HG02870 (cell line): ENCODE data around the gene DTNB.

ENCODE experiments used
- ATAC-seq: cut with Tn5 transposase; IDR thresholded peaks from one replicate; pipeline ENCODE4 v1.9.1; 2021; ENCODE audit warnings: mild to moderate bottlenecking, moderate library complexity; ENCODE audit not compliant: unreplicated experiment

The DTNB gene

DNA sequence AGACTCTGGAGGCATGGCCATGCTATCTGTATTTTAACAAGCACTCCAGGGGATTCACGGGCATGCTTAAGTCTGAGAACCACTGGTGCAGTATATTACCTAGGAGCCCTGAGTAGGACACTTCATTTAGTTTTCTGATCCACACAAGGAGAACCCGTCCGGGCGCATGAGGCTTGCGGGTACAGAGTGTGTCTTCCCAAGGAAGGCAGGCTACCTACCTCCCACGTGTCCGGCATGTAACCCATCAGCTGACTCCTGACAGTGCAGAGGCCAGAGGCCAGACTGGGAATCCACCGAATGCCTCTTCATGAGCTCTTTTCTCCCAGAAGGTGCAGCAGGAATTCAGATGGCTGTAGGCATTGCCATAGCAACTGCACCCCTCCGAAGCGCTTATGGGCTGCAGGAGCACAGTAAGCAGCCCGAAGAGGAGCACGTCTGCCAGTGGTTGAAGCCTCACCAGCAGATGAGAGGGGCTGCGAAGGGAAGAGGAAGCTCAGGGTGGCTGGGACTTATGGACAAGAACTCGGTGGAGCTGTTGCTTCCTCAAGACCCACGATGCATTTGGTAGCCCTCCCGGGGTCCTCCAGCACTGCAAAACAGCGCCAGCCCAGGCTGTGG lies 297.9 kb downstream of the DTNB start:
- no peak for ATAC-seq

DNA sequence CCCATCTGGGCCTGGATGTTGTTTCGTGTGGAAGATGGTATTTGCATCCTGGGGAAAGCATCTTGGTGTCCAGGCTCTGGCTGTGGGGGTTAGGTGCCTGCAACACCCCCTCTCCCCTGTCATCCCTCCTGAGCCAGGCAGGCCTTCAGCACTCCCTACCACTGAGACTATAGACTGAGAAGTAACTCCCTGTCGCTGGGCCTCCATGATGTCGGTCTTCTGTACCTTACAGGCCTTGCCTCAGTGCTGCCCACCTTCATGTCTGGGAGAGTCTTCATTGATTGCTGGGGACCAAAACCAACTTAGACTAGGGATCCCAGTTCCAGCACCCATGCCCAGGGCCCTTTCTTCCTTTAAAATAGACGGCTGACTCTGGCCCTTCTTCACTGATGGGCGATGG lies 298.6 kb downstream of the DTNB start:
- ATAC-seq, result no peak

DNA sequence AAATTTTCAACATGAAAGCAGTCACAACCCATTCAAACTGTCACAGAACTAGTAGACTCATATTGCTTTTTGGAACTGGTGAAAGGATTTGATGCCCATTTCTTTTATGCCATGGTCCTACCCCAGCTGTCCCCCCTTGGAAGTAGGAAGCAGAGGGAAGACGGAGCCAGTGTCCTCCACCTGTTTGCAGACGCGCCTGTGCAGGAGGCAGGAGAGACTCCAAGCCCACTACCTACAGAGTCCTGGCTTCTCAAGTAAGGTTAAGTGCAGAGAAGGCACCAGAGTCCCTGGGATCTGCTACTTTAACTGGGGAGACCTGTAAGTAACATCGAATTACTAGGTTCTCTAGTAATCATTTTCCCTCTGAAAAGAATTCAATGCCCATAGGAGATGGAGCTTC lies 299.0 kb downstream of the DTNB start:
- no peak for ATAC-seq

DNA sequence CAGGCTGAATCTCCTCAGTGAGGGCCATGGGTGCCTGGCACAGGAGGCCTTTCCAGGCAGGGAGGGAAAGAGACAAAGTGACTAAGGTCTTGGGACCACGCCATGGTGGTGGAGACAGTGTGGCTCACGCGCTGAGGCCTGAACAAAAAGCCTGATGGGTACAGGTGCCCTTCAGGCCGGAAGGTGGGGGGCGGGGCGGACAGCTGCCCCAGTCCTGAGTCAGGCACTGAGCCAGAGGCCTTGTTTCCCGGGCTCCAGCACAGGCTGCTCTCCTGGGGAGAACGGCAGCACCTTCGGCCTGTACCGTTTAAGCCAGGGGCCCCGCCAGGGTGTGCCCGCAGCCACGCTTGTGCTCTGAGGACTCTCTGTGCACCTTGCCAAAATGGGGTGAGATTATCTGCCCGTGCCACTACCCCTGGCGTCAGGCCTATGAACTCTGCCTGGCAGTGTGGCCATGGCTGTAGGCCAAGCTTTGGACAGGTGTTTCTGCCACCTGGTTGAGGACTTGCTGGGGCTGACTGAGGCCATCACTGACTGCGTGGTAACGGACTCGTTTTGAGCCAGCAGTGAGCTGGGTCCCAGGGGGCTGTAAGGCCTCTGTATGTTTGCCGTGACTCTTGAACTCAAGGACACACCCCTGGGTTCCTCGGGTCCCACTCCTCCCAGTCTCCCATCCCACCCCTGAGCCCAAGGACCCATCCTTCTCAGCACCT lies 300.0 kb downstream of the DTNB start:
- no peak for ATAC-seq

DNA sequence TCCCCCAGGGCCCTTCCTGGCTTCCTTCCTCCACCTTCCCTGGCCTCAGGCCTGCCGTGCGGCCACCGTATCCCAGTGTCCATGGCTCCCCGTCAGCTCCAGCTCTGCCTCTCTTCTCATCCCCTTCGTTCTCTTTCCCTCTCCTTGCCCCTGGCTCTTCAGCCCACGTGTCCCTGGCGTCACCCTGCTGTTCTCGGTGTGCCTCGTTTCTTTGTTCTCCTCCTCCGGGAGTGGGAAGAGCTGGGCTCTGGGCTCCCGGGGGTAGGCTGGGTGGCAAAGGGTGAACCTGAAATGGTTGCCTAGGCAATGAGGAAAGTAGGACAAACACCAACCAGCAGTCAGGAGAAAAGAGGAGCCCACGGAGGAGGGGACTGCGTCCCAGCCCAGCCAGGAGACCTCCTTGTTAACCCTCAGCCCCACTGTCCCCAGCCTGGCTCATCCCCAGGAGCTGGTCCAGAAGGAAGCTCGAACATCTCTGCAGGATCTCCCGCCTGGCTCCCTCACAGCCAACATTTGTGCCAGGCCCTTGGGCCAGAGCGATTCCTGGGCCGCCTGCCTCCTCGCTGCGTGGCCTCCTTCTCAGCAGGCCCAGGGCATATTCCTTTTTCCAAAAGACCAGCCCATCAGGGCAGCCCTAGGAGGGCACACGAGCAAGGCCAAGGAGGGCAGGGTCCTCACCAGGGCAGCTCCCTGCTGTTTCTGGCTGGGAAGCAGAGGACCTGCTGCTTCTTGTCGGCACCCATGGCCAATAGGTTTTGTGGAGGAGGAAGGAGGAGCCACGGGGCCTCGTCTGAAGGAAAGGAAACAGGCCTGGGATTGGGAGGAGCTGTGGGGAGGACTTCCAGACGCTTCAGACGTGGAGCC lies 300.7 kb downstream of the DTNB start:
- no peak for ATAC-seq

DNA sequence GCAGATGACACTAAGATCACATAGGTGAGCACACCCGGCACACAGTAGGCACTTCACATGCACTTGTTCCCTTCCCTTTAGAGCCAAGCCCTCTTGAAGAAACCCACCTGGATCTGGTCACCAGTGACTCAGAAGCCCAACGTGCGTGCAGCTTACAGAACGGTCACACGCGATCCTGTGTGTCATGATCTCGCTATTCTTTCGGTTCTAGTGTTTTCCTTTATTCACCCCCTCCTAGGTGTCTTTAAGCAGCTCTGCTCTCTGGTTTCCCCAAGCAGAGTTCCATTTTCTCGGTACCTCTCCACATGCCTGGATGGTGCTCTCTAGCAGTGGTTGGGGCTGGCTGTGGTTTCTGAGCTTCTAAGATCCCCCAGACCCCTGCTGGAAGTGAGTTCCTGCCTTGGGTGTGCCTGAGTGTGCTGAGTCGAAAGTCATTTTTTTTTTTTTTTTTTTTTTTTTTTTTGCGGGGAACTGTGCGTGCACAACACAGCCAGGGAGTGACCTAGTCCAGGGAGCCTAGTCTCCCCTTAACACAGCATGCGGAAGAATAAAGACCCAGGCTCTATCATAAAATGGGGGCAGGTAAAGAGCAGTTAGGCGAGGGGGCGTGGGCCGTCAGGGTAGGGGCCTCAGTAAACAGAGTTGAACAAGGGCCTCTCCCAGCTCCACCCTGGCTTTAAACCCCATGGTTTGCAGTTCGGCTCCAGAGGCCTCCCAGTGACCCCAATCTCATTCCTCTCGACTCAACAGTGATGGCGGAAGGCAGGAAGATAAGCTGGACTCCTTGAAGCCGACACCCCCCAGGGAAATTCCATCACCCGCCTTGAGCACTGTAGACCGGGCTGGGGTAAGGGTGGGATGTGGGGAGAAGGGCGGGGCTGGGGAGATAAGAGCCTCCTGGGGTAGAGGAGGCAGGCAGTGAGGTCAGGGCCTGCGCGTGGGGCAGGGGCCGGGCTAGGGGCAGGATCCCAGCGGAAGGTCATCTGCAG lies 301.8 kb downstream of the DTNB start:
- no peak for ATAC-seq

DNA sequence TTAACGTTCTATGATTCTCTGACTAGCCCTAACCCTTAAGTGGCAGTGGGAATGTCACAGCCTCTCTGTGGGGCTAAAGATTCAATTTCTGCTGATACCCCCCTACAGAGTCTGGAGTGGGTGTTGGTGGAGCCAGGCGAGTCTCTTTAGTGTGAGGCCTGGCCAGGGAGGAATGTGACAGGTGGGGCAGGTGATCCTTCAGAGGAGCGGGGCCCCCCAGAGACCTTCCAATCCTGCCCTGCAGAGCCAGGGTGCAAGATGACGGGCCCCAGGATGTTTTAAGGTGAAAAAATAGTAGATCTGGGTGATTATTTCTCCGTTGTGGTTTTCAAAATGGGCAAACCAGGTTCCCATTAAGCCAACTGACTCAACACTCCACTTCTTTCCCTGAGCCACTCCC lies 303.5 kb downstream of the DTNB start:
- no peak for ATAC-seq

DNA sequence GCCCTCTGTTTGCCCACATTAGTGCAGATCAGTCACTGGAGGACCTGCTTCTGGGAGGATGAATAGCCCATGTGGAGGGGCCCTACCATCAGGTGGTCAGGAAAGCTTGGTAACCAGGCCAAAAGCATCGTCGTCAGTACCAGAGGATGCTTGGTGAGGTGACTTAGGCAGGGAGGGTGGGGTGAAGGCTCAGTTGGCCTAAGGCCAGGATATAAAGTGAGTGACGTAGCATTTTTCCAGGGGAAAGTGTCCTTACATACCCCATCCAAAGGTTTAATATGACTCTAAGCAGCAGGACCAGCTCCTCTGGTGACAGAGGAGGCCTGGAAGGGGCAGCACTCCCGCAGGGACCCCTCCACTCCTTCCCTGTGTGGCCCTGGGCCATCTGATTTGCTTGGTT lies 303.9 kb downstream of the DTNB start:
- no peak for ATAC-seq

DNA sequence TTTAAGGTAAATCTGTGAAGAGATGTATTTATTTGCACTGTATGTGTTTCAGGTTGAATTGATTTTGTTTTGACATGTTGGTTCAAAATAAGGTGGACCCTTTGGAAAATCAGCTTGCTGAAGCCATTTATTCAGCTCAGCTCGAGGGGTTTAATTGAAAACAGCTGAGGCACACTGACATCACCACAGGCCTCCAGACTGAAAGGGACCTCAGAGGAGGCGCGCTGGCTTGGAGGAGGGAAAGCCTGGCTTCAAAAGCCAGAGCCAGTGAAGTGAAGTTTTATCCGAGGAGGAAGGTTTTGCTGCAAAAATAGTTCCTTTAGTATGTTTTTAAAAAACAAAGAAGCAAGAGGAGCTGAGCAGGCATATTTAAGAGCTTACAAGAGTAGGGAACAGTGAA lies 304.7 kb downstream of the DTNB start:
- ATAC-seq, result no peak

DNA sequence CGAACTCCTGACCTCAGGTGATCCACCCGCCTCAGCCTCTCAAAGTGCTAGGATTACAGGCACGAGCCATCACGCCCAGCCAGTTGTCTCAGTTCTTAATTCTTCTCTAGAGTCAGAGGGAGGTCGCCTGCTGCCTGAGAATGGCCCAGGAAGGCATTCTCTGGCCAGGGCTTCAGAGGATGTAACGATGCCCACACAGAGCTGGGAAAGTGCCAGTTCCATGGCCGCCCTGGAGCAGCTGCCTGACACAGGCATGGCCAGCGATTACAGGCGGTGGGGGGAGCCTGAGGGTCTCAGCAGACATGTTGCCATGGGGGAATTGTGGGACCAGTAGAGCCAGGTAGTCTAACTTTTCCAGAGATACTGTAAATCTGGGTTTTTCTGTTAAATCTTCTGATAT lies 306.1 kb downstream of the DTNB start:
- no peak for ATAC-seq

DNA sequence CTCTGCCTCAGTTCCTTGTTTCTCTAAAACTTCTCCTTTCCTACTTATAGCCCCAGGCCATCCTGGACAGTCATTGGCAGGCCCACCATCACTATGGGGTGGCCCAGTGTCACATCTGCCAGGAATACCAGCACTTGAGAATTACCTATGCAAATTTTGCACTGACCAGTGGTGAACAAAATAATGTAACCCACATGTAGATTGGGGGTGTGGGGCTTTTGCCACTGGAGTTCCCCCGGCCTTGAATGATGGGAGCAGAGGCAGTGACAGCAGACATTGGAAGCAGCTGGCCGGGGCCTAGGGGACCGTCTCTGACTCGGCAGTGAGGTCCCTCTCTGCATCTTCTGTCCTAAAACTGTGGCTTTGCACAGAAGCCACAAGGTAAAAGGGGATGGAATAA lies 306.7 kb downstream of the DTNB start:
- ATAC-seq, result no peak

DNA sequence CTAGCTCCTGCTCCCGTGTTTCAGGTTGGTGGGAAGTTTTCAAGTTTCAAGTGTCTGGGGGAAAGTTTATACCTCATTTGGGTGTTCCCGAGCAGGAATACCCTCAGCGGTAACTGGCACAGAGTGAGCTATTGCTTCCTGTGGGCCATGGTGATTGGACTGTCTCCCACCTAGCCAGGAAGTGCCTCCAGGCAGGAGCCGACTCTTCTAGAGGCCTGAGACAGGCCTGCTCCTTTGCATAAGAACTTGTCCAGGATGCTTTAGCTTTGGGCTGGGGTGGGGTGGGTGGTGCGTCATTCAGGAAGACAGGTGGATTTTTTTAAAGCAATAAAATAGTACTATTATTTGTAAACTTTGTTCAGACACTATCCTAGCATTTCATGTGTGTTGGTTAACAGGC lies 308.1 kb downstream of the DTNB start:
- no peak for ATAC-seq

DNA sequence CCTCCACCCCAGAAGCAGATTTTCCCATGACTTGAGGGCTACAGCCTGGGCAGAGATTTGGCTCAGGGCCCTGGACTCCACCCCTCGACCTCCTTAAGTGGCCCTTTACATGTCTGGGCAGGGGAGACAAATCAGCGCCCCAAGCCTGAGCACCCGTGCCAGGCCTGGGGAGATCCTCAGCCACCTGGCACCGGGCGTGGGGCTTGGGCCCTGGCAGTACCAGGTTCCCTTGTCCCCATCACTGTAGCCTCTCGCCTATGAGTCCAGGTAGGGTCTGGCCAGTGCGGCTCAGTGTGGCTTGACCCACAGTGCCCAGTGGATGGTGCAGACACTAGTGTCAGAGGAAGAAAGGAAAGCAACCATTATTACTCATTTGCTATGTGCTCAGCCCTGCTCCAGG lies 309.6 kb downstream of the DTNB start:
- no peak for ATAC-seq

DNA sequence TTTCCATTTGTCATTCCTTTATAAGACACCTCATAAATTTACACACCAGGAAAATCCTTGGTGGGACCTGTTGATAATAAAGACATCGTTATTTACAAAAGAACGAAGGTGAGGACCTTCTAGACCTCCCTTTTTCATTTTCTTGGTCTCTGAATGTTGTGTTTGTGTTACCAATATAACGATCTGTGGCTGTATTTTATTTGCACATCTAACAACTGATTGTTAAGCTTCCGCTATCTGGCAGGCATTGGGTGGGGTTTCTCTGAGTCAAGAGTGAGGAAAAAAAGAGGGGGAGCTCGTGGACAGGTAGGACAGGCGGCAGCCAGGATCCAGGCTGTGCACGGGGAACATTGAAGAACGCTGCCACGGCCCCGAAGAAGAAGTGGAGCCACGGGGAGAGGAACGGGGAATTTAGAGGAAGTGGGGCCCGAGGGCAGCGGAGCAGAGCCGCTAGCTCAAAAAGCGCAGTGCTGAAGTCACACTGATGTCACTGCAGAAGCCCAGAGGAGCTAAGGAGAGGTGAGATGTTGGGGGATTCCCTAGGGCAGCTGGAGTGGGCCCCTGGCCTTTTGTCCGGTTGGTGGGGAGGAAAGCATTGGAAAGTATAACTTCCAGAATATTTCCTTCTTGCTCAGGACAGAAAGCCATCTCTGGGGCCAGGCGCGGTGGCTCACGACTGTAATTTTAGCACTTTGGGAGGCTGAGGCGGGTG lies 310.8 kb downstream of the DTNB start:
- ATAC-seq, result peak; percentile 64

DNA sequence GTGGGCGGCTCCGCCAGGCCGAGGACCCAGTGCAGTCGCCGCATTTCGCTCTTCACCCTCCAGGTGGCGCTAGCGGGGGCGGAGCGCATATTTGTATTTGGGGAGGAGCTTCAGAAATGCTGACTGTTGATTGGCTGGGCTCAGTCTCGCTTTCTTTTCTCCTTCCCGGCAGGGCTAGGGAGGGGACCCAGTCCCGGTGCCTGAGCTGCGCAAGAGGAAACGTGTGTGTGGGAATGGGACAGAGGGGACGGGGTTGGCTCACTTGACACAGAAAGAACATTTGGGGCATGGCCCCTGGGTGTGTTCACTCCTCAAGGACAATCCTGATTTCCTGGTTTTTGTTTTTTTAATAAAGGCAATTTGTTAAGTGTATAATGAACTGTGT lies 311.3 kb downstream of the DTNB start:
- ATAC-seq, result peak; percentile 74

DNA sequence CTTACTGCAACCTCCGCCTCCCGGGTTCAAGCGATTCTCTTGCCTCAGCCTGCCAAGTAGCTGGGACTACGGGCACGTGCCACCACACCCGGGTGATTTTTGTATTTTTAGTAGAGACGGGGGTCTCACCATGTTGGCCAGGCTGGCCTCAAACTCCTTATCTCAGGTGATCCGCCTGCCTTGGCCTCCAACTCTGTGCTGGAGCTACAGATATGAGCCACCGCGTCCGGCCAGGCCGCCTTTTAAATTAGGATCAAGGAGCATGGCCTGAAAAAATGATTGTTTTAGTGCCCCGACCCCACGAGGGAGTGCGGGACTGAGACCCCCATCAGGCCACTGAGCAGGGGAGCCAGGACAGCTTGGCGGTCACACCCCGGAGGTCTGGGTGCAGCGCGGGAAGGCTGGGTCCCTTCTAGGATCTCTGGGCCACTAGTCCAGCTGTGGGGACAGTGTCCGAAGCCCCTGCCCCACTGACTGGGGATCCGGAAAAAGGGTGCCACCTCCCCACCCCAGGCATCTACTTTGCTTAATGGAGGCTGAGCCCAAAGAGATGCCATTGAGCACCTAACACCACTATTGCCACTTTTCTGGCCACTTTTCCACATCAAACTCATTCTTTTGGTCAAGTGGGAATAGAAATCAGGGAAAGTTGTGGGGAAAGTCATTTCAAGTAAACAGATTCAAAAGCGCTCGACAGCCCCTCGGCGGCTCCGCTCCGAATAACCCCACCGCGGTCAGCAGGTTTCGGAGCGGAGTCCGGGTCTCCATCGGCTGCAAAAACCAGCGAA lies 311.9 kb downstream of the DTNB start:
- no peak for ATAC-seq

DNA sequence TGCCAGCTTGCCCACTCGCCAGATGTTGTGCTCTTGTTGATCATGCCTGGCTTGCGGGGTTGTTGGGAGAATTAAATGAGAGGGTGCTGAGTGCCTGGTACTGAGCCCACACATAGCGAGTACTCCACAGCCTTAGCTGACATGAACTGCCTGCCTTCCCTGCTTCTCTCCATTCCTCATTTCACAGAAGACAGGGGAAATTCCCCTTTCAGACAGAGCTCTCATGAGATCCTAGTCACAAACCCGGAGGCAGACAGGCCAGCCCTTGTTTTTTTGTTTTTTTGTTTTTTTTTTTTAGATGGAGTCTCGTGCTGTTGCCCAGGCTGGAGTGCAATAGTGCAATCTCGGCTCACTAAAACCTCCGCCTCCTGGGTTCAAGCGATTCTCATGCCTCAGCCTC lies 314.5 kb downstream of the DTNB start:
- no peak for ATAC-seq

DNA sequence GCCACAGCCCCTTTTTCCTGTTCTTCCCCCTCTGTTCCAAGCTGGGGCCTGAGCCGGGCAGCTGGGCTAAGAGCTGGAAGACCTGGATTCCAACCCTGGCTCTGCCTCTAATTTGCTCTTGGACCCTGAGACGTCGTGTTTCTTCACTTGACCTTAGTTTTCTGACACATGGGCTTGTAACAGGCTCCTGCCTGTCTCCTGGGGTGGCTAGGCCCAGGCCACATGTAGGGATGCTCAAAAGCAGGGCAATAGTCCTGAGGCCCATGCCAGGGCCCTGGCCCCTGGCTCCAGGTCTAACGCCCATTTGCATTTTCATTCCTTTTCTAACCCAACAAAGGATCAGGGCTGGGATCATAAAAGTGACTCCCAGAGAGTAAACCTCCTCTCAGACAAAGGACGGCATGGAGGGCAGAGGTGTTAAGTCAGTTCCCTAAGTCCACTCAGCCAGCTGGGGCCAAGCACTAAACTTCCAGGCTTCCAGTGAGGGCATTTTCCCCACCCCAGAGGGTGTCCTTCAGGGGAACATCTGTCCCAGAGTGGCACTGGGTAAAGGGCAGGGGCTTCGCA lies 315.0 kb downstream of the DTNB start:
- ATAC-seq, result no peak

DNA sequence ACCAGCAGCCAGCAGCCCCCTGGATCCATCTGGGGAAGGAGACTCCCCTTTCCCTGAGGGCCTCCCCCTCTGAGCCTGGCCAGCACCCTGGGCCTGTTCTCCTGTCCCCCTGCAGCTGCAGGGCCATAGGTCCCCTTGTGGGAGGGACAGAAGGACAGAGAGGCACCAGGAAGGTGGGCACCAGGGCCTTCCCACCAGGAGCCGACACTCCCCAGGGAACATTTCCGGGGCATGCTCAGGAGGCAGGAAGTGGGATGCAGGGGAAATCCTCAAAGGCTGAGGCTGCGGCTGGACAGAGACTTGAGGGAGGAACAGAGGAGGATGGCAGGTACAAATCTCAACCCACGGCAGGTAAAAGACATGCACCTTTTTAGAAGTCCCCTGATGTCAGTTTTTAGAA lies 317.3 kb downstream of the DTNB start:
- no peak for ATAC-seq
